Smooth muscle cell of the pulmonary artery (primary cell): Measurements from ENCODE around the gene MRPL38. TPM values are rescaled to one million over a fixed set of nuclear protein-coding genes. Genes with fewer than 3 reads are reported as not detected.

Experiments used
- total RNA-seq: library from RNA; depleted of rRNA; stranded (reverse); fragments of >200 nt; gene quantifications from 2 replicates; pipeline ENCODE4 v1.2.3, GENCODE V29; 2014

The MRPL38 gene
- 23.9 and 28.4 TPM in 2 replicates for total RNA-seq

GRCh38 chr17:75904749-75905521, at the start of gene MRPL38:
Gene MRPL38 (minus strand): TSS chr17:75904884. CDS start chr17:75904875, 9 bp downstream.

DNA sequence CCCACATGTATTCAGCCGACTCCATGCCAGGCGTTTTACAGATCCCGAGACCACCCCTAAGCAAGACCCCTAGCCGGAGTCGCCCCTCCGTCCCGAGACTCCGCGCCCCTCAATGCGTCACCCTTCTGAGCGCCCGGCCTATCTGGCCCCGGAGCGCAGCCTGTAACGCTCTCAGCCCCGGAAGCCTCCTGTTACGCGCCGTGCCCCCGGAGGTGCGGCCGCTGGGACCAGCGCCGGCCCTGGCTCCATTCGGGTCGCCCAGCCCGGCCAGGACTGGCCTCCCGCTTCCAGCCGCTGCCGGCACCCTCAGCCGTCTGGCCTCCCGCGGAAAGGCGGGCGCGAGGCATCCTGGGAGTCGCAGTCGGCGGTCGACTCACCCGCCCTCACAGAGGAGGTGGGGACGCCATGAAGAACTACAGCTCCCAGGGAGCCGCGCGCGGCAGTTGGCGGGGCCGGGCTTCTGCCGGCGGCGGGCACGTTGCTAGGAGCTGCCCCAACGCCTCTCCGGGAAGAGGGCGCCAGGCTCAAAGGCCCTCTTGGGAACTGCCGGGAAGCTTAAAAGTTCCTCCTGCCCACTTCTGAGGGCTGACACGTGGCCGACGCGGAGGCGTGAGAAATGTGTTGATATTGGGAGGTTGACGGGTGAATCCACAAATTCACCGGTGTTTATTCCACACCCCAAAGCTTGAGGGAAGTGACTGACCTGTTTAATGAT, 36.2 kb upstream of the MRPL38 start, which contains the start of gene FBF1:
Gene FBF1 (minus strand): TSS at position 316 of the 715 bp plus-strand sequence. CDS start 2,893 bp downstream, outside the sequence.

DNA sequence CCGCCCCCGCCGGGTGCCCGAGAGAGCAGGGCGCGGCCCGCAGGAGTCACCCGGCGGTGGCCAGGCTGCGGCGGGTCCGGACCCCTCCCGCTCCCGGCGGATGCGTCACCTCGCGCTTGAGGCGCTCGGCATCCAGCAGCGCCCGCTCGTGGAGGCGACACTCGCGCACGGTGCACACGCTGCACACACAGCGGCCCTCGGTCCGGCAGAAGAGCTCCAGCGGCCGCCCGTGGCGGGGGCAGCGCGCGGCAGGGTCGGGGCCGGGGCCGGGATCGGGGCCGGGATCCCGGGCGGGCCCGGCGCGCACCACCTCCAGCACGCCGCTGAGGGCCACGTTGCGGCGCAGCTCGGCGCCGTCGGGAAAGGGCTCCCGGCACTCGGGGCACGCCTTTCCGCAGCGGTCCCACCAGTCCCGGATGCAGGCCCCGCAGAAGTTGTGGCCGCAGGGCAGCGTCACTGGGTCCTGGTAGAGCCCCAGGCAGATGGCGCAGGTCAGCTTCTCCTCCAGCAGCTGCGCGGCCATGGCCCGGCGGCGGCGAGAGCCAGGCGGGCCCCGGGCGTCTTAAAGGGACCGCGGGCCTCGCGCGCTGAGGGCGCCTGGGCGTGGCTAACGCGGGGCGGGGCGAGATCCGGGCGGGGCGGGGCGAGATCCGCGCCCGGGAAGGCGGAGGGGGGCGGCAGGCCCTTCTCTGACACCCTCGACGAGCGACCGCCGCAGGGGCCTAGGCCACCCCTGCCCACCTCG, 8.1 kb downstream of the MRPL38 start, which contains the start of gene TRIM65:
Gene TRIM65 (minus strand): TSS at position 537 of the 745 bp plus-strand sequence. CDS start 14 bp downstream, at position 523.

GRCh38 chr17:75878174-75878998, 26.3 kb downstream of the MRPL38 start, which contains the start of gene TRIM47:
Gene TRIM47 (minus strand): TSS chr17:75878581. CDS start chr17:75878548, 33 bp downstream.

GRCh38 chr17:75855310-75856061, 49.2 kb downstream of the MRPL38 start, which contains the start of gene WBP2:
Gene WBP2 (minus strand): TSS chr17:75855335. CDS start chr17:75855297, 38 bp downstream.

Other genes with a start within 250 kb of the MRPL38 start
- 16.7 and 24.2 TPM in 2 replicates for gene RECQL5, start 237.7 kb downstream of the MRPL38 start, total RNA-seq
- gene SAP30BP, start 237.5 kb downstream of the MRPL38 start, total RNA-seq, result 36.0 and 42.2 TPM in 2 replicates
- gene ITGB4, start 183.4 kb downstream of the MRPL38 start, total RNA-seq, result 0.13 and 0.69 TPM in 2 replicates
- 34.0 and 49.6 TPM in 2 replicates for gene GALK1, start 139.7 kb downstream of the MRPL38 start, total RNA-seq
- 18.5 and 19.3 TPM in 2 replicates for gene UNK, start 120.1 kb downstream of the MRPL38 start, total RNA-seq
- gene UNC13D, start 60.5 kb downstream of the MRPL38 start, total RNA-seq, result 1.8 and 3.0 TPM in 2 replicates
- 45.3 and 64.9 TPM in 2 replicates for gene WBP2, start 49.5 kb downstream of the MRPL38 start, total RNA-seq
- 13.1 and 17.7 TPM in 2 replicates for gene TRIM47, start 26.3 kb downstream of the MRPL38 start, total RNA-seq
- 16.5 and 26.6 TPM in 2 replicates for gene TRIM65, start 7.9 kb downstream of the MRPL38 start, total RNA-seq
- gene FBF1, start 36.2 kb upstream of the MRPL38 start, total RNA-seq, result 12.8 and 15.9 TPM in 2 replicates
- gene ACOX1, start 74.3 kb upstream of the MRPL38 start, total RNA-seq, result 55.8 and 58.2 TPM in 2 replicates
- gene TEN1, start 74.4 kb upstream of the MRPL38 start, total RNA-seq, result 12.5 and 13.6 TPM in 2 replicates
- 2.3 and 3.4 TPM in 2 replicates for gene CDK3, start 96.0 kb upstream of the MRPL38 start, total RNA-seq
- gene EVPL, start 122.4 kb upstream of the MRPL38 start, total RNA-seq, result under 0.01 and 0.10 TPM in 2 replicates
- gene SRP68, start 167.6 kb upstream of the MRPL38 start, total RNA-seq, result 54.3 and 58.6 TPM in 2 replicates
- not detected in 2 replicates for gene GALR2, start 169.9 kb upstream of the MRPL38 start, total RNA-seq
- 0.26 TPM in 1 of 2 replicates, not detected in the other for gene ZACN, start 174.3 kb upstream of the MRPL38 start, total RNA-seq
- 92.7 and 110 TPM in 2 replicates for gene EXOC7, start 198.9 kb upstream of the MRPL38 start, total RNA-seq
- not detected in 2 replicates for gene FOXJ1, start 236.4 kb upstream of the MRPL38 start, total RNA-seq